ENCODE results near the gene SHCBP1L. TPM values are rescaled to one million over a fixed set of nuclear protein-coding genes. Genes with fewer than 3 reads are reported as not detected.

The SHCBP1L gene
- total RNA-seq, 1 donor from 2014 or later = not detected

DNA sequence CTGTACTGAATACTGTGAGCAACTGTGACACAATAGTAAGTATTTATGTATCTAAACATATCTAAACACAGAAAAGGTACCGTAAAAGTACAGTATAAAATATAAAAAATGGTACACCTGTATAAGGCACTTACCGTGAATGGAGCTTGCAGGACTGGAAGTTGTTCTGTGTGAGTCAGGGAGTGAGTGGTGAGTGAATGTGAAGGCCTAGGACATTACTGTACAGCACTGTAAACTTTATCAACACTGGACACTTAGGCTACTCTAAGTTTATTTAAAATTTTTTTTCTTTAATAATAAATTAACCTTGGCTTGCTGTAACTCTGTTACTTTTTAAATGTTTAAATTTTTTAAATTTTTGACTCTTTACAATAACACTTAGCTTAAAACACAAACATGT, 24.5 kb upstream of the SHCBP1L start:
- no peak overlapping the region for H3K27ac Mint-ChIP-seq
- no peaks in the 10 kb centered on the region for H3K36me3 Mint-ChIP-seq (ENCODE audit: low read depth)
- no peak overlapping the region for H3K4me3 Mint-ChIP-seq (ENCODE audit: low read depth)
- H3K27me3 Mint-ChIP-seq (ENCODE audit: low read depth) = peaks cover 5% of the 10 kb centered on the region
- no peaks in the 10 kb centered on the region for H3K9me3 Mint-ChIP-seq
- H3K4me1 Mint-ChIP-seq (ENCODE audit: low read depth) = no peaks in the 10 kb centered on the region
- no peak for DNase-seq (ENCODE audit: low spot score)
- intact Hi-C loops (cut with micrococcal nuclease) = no loop called here

DNA sequence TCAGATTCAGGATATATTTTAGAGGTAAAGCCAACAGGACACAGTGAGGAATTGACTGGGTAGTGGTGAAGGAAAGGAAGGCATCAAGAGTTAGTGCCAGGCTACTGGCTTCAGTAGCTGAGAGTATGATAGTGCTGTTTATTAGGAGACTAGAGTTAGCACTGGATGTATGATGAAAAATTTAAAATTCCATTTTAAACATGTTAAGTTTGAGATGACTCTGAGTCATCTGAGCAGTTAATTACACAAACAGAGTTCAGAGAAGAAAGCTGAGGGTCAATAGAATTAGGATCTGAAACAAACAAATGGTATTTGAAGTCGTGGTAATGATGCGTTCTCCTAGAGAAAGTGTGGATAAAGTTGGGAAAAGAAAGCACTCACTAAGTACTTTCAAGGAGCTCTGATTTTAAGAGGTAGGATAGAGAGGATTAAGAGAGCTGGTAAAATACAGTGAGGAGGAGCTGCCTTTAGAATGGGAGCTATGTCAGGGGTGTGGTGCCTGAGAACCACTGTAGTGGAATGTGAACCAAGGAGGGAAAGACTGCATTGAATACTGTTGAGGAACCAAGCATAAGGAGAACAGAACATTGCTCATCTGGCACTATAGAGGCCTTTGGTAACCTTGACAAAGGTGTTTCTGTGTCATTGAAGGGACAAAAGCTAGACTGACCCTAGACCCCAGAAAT, 21.7 kb upstream of the SHCBP1L start:
- Mint-ChIP-seq H3K27ac (no peak overlapping the region), H3K4me3 (ENCODE audit: low read depth) (no peak overlapping the region), H3K36me3 (ENCODE audit: low read depth) (no peaks in the 10 kb centered on the region), H3K9me3 (no peaks in the 10 kb centered on the region), H3K27me3 (ENCODE audit: low read depth) (peaks cover 11% of the 10 kb centered on the region), H3K4me1 (ENCODE audit: low read depth) (no peaks in the 10 kb centered on the region)
- intact Hi-C loops (cut with micrococcal nuclease) = no loop called here
- no peak for DNase-seq (ENCODE audit: low spot score)

DNA sequence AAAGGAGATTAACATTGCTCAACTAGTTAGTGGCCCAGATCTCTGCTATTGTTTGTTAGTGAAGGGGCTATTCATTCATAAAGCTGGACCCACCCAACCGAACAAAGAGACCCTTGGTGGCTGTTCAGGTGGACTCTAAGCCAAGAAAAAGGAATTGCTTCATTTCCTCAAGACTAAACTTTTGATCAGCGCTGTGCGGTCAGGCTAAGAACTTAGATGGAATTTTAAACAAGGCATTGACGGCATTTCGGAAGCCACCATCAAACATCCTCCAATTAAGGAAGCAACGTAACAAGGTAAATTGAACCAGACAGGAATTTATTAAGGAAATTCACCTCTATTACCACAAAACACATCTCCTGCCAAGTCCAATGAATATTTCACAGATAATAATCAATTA, 19.9 kb upstream of the SHCBP1L start:
- intact Hi-C loops (cut with micrococcal nuclease) = no loop called here
- Mint-ChIP-seq H3K36me3 (ENCODE audit: low read depth) (no peaks in the 10 kb centered on the region), H3K27me3 (ENCODE audit: low read depth) (peaks cover 20% of the 10 kb centered on the region), H3K4me3 (ENCODE audit: low read depth) (no peak overlapping the region), H3K9me3 (no peaks in the 10 kb centered on the region), H3K27ac (no peak overlapping the region), H3K4me1 (ENCODE audit: low read depth) (no peaks in the 10 kb centered on the region)
- DNase-seq (ENCODE audit: low spot score) = no peak

DNA sequence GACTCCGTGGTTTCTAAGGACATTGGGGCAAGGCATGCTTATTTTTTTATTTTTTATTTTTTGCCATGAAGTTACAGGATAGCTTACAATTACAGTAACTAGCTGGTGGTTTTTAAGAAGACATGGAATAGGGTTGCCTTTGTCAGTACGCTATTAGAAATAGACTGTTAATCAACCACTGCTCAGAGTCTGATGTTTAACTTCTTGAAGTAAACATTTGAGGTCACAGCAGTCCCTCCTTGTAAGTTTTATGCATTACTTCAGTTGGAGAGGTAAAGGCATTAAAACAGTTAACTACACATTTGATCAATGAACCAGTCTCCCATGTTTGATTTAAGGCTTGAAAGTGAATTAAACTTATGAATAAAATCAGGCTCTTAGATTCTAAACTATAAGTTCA, 19.3 kb upstream of the SHCBP1L start:
- DNase-seq (ENCODE audit: low spot score) = no peak
- Mint-ChIP-seq H3K27ac (no peak overlapping the region), H3K36me3 (ENCODE audit: low read depth) (no peaks in the 10 kb centered on the region), H3K4me3 (ENCODE audit: low read depth) (no peak overlapping the region), H3K9me3 (no peaks in the 10 kb centered on the region), H3K27me3 (ENCODE audit: low read depth) (peaks cover 20% of the 10 kb centered on the region), H3K4me1 (ENCODE audit: low read depth) (no peaks in the 10 kb centered on the region)
- intact Hi-C loops (cut with micrococcal nuclease) = no loop called here

DNA sequence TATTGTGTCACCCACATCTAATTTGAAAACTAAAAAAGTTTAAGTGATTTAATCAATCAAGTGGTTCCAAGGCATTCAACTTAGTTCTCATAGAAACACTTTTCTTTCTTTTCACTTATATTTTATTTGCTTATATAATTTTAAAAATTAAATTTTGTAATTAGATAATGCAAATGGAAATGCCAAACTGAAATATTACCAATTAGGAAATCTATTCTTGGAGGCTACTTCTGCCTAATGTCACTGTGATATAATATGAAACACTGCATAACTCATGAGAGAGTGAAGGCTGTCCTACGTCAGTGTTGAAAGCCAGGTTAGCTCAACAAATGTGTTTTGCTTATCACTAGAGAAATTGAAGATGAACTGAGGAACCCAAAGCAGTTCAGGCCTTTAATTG, 18.3 kb upstream of the SHCBP1L start:
- Mint-ChIP-seq H3K27me3 (ENCODE audit: low read depth) (peaks cover 20% of the 10 kb centered on the region), H3K27ac (no peak overlapping the region), H3K36me3 (ENCODE audit: low read depth) (no peaks in the 10 kb centered on the region), H3K9me3 (no peaks in the 10 kb centered on the region), H3K4me1 (ENCODE audit: low read depth) (no peaks in the 10 kb centered on the region), H3K4me3 (ENCODE audit: low read depth) (no peak overlapping the region)
- DNase-seq (ENCODE audit: low spot score) = no peak
- intact Hi-C loops (cut with micrococcal nuclease) = no loop called here

DNA sequence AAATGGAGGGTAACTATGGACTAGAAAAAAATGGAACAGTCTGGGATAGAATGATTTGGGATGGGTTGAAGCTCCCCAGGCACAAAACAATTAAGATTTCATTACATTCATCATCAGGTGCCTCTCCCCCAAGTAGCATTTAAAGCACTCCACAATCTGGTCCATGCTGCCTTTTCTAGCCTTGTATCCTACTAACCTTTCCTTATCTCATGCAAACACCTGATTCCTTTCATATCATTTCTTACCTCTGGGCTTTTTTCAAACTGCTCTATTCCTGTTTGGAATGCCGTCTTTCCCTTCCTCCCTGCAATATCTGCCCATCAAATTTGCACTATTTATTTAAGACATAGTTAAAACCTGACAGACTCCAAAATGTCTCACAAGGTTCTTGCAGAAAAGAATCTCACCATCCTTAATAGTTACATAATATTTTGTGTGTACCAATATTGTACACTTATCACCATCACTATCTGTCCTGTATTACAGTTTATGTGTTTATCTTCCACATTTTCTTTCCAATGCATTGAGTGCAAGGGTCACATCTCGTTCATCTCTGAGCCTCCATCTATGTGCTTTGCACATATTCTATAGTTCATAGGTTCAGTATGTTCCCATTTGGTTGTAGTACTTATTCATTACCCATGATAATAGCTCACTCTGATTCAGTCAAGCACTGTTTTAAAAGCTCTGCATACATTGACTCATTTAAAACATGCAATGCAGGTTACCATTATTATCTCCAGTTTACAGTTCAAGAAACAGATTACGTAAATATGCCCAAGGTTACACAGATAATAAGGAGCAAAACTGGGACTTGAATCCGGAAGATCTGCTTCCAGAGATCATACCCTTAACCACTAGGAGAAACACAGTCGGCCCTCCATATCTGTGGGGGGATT, 16.1 kb upstream of the SHCBP1L start:
- intact Hi-C loops (cut with micrococcal nuclease) = no loop called here

DNA sequence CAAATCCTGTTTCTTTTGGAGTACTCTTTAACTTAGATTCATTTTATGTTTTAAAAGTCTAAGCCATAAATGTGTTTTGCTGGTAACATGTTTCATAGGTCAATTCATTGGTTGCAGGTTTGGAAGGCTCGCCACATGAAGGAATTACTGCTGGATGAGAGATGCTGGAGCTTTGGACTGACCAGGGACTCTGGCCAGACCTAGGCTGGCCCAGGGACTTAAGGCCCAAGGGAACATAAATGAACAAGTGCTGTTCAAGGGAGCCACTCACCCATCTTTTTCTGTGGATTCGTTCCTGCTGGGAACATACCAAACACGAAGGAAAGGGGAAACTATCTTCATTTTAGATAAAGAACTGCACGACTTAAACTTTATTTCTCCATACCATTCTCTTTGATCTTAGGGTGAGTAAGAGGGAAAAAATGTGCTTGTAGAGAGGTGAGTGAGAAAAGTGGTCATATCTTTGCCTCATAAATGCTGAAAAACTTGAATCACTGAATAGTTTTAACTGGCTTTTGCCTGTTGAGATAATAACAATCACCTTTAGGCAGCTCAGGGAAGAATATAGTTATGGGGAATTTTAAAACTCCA, 15.3 kb upstream of the SHCBP1L start:
- Mint-ChIP-seq H3K27ac (no peak overlapping the region), H3K4me1 (ENCODE audit: low read depth) (no peaks in the 10 kb centered on the region), H3K36me3 (ENCODE audit: low read depth) (no peaks in the 10 kb centered on the region), H3K27me3 (ENCODE audit: low read depth) (peaks cover 18% of the 10 kb centered on the region), H3K9me3 (no peaks in the 10 kb centered on the region), H3K4me3 (ENCODE audit: low read depth) (no peak overlapping the region)
- DNase-seq (ENCODE audit: low spot score) = no peak
- intact Hi-C loops (cut with micrococcal nuclease) = no loop called here

More for the DNA sequence above, 16.1 kb upstream of the SHCBP1L start:
- Mint-ChIP-seq H3K27ac (no peak overlapping the region), H3K9me3 (no peaks in the 10 kb centered on the region), H3K27me3 (ENCODE audit: low read depth) (peaks cover 19% of the 10 kb centered on the region), H3K4me1 (ENCODE audit: low read depth) (no peaks in the 10 kb centered on the region), H3K36me3 (ENCODE audit: low read depth) (no peaks in the 10 kb centered on the region), H3K4me3 (ENCODE audit: low read depth) (no peak overlapping the region)
- no peak for DNase-seq (ENCODE audit: low spot score)

DNA sequence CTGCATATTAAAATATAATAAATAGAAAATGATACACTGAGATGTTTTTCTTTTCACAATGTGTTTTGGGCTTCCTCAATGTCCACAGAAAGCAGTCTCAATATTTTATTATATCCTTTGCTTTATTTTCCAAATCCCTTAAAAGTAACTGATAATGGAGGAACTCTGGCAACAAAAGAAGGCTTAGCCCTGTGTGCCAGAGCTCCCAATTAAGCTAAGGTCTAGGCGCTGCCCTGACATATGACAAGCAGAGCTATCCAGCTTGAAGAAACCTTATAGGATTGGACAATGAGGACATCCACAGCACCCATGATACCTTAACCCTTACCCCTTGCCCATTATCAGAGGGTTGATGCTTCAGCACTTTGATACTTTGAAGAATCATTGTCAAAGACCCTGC, 12.9 kb upstream of the SHCBP1L start:
- Mint-ChIP-seq H3K9me3 (no peaks in the 10 kb centered on the region), H3K27ac (no peak overlapping the region), H3K27me3 (ENCODE audit: low read depth) (peaks cover 18% of the 10 kb centered on the region), H3K36me3 (ENCODE audit: low read depth) (no peaks in the 10 kb centered on the region), H3K4me3 (ENCODE audit: low read depth) (no peak overlapping the region), H3K4me1 (ENCODE audit: low read depth) (peaks cover 5% of the 10 kb centered on the region)
- intact Hi-C loops (cut with micrococcal nuclease) = no loop called here
- DNase-seq (ENCODE audit: low spot score) = no peak

DNA sequence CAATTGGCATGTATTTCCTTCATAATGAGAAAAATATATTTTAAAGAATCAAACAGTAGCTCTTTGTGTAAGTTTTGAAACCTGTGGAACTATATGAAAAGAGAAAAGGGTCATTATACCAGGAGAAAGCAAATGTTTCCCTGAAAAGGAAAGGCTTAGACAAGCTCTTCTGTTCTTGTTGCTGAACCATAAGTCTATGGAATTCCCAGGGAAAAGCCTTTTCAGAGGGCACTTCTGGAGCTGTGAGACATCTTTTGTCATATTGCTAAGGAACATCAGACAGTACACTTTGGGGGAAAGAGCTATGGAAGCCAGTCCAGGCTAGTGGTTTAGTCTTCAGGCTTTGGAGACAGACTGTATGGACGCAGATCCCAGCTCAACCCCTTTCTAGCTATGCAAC, 12.1 kb upstream of the SHCBP1L start:
- Mint-ChIP-seq H3K9me3 (no peaks in the 10 kb centered on the region), H3K27me3 (ENCODE audit: low read depth) (peaks cover 20% of the 10 kb centered on the region), H3K4me3 (ENCODE audit: low read depth) (no peak overlapping the region), H3K4me1 (ENCODE audit: low read depth) (peaks cover 5% of the 10 kb centered on the region), H3K36me3 (ENCODE audit: low read depth) (no peaks in the 10 kb centered on the region), H3K27ac (no peak overlapping the region)
- no peak for DNase-seq (ENCODE audit: low spot score)
- intact Hi-C loops (cut with micrococcal nuclease) = no loop called here

DNA sequence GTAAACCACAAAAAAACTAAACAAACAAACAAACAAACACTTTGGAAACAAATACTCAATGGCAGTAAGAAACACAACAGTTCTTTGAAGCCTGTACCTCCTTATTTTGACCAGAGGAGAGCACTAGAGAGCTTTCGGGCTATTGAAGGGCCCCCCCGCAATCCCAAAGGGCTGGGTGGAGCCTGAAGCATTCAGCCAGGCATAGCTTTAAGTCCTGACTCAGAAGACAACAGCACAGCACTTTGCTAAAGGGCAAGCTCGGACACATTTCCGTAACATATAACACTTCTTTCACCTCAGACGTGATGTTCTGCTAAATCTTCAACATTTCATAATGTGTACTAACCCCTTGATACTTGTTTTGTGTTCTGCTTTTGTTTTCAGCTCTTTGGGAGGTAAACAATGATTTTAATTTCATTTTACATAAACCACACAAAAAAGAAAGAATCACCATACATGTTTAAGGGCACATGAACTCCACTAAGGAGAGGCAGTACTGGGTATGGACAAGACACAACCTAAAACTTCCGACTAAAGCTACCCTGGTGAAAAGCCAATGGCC, 9.7 kb upstream of the SHCBP1L start:
- intact Hi-C loops (cut with micrococcal nuclease) = loop anchor here (5.0 kb wide), 1 partner anchor 65 kb away; no protein-coding TSS in a partner anchor
- H3K27ac Mint-ChIP-seq = no peak overlapping the region
- H3K36me3 Mint-ChIP-seq (ENCODE audit: low read depth) = no peaks in the 10 kb centered on the region
- H3K9me3 Mint-ChIP-seq = no peaks in the 10 kb centered on the region
- no peak overlapping the region for H3K4me3 Mint-ChIP-seq (ENCODE audit: low read depth)
- H3K4me1 Mint-ChIP-seq (ENCODE audit: low read depth) = peaks cover 5% of the 10 kb centered on the region
- H3K27me3 Mint-ChIP-seq (ENCODE audit: low read depth) = peaks cover 12% of the 10 kb centered on the region
- DNase-seq (ENCODE audit: low spot score) = no peak

DNA sequence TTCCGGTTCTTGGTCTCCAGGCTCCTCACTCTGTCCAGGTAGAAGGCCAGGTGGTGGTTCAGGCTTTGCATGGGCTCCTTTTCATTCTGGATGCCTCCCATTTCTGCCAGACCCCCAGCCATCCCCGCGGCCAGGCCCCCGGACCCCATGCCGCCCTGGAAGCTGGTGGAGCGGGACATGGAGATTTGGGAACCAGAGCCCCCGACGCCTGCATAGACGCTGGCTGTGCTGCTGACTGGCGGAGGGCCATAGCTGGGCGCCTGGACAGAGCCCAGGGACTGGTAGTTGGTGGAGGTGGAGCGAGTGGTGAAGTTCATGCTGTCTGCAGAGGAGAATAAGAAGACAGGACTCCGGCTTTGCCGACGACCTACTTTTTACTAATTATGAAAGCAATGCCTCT, 7.1 kb upstream of the SHCBP1L start:
- H3K36me3 Mint-ChIP-seq (ENCODE audit: low read depth) = no peaks in the 10 kb centered on the region
- peaks cover 11% of the 10 kb centered on the region for H3K27me3 Mint-ChIP-seq (ENCODE audit: low read depth)
- H3K27ac Mint-ChIP-seq = no peak overlapping the region
- no peak for DNase-seq (ENCODE audit: low spot score)
- intact Hi-C loops (cut with micrococcal nuclease) = loop anchor here (5.0 kb wide), 1 partner anchor 67 kb away; no protein-coding TSS in a partner anchor
- no peaks in the 10 kb centered on the region for H3K9me3 Mint-ChIP-seq
- H3K4me1 Mint-ChIP-seq (ENCODE audit: low read depth) = peaks cover 5% of the 10 kb centered on the region
- no peak overlapping the region for H3K4me3 Mint-ChIP-seq (ENCODE audit: low read depth)

DNA sequence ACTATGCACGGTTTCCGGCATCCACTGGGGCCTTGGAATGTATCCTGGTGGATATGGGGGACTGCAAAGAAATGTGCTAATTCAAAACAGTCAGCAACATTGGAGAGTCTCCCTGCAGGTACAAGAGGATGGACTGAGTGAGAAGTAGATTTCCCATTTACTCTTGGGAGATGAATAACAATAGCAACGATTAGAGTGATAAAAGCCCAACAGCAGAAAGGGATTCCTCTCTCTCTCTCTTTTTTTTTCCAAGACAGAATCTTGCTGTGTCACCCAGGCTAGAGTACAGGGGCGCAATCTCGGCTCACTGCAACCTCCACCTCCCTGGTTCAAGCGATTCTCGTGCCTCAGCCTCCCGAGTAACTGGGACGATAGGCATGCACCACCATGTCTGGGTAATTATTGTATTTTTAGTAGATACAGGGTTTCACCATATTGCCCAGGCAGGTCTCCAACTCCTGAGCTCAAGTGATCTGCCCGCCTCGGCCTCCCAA, 5.0 kb upstream of the SHCBP1L start:
- no peak for DNase-seq (ENCODE audit: low spot score)
- Mint-ChIP-seq H3K4me1 (ENCODE audit: low read depth) (peaks cover 5% of the 10 kb centered on the region), H3K4me3 (ENCODE audit: low read depth) (no peak overlapping the region), H3K9me3 (no peaks in the 10 kb centered on the region), H3K27ac (no peak overlapping the region), H3K36me3 (ENCODE audit: low read depth) (no peaks in the 10 kb centered on the region), H3K27me3 (ENCODE audit: low read depth) (peaks cover 19% of the 10 kb centered on the region)
- intact Hi-C loops (cut with micrococcal nuclease) = no loop called here

Data from activated T-helper 2 cell treated with anti-CD3 and anti-CD28 coated beads, Interferon-gamma antibody, Interleukin-2, Interleukin-4, amounts not matched to agents 10 μg/mL and 5 μg/mL and 100 μg/mL, durations not matched to agents 14 hours and 24 hours and 36 hours (primary cell).